BLaER1 treated with 17β-estradiol and CSF1 and Interleukin-3, amounts not matched to agents 10 nM and 100 nM (cell line): ENCODE measurements around the gene PTCH2.

ENCODE experiments used
- H3K27ac ChIP-seq, 11 experiments: shearing (Covaris generic); formaldehyde crosslinking; 2 replicates each; pipeline ENCODE4 v1.8.1; 2022
- H3K27me3 ChIP-seq, 11 experiments: shearing (Covaris generic); formaldehyde crosslinking; 2 replicates each; pipeline ENCODE4 v1.8.1; 2022
- H3K36me3 ChIP-seq, 11 experiments: shearing (Covaris generic); formaldehyde crosslinking; 2 replicates each; pipeline ENCODE4 v1.8.1; 2022
- H3K4me1 ChIP-seq, 10 experiments: shearing (Covaris generic); formaldehyde crosslinking; 2 replicates each; pipeline ENCODE4 v1.8.1; 2022
- H3K4me2 ChIP-seq, 11 experiments: shearing (Covaris generic); formaldehyde crosslinking; 2 replicates each; pipeline ENCODE4 v1.8.1; 2022
- H3K4me3 ChIP-seq, 10 experiments: shearing (Covaris generic); formaldehyde crosslinking; 2 replicates each; pipeline ENCODE4 v1.8.1; 2022
- H3K9ac ChIP-seq, 11 experiments: shearing (Covaris generic); formaldehyde crosslinking; 2 replicates each; pipeline ENCODE4 v1.8.1; 2022
- H3K9me3 ChIP-seq, 11 experiments: shearing (Covaris generic); formaldehyde crosslinking; replicated peaks in 1 of 11; 2 replicates each; pipeline ENCODE4 v1.8.1; 2022
- H4K20me1 ChIP-seq, 11 experiments: shearing (Covaris generic); formaldehyde crosslinking; 2 replicates each; pipeline ENCODE4 v1.8.1; 2022
- Cebpa-rat ChIP-seq, 11 experiments: shearing (Covaris generic); IDR thresholded peaks; 2 replicates each; pipeline ENCODE4 v1.8.1; 2022

The PTCH2 gene, protein sequence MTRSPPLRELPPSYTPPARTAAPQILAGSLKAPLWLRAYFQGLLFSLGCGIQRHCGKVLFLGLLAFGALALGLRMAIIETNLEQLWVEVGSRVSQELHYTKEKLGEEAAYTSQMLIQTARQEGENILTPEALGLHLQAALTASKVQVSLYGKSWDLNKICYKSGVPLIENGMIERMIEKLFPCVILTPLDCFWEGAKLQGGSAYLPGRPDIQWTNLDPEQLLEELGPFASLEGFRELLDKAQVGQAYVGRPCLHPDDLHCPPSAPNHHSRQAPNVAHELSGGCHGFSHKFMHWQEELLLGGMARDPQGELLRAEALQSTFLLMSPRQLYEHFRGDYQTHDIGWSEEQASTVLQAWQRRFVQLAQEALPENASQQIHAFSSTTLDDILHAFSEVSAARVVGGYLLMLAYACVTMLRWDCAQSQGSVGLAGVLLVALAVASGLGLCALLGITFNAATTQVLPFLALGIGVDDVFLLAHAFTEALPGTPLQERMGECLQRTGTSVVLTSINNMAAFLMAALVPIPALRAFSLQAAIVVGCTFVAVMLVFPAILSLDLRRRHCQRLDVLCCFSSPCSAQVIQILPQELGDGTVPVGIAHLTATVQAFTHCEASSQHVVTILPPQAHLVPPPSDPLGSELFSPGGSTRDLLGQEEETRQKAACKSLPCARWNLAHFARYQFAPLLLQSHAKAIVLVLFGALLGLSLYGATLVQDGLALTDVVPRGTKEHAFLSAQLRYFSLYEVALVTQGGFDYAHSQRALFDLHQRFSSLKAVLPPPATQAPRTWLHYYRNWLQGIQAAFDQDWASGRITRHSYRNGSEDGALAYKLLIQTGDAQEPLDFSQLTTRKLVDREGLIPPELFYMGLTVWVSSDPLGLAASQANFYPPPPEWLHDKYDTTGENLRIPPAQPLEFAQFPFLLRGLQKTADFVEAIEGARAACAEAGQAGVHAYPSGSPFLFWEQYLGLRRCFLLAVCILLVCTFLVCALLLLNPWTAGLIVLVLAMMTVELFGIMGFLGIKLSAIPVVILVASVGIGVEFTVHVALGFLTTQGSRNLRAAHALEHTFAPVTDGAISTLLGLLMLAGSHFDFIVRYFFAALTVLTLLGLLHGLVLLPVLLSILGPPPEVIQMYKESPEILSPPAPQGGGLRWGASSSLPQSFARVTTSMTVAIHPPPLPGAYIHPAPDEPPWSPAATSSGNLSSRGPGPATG

GRCh38 chr1:44842862-44843655 lies at the start of gene PTCH2:
Gene PTCH2, minus strand, starts transcription at chr1:44843253. Its CDS starts 321 bp downstream, at chr1:44842932.
- peak within 1 kb of the TSS; percentile 90 to 100 (median 97) for H3K4me2 ChIP-seq
- peak within 1 kb of the TSS; percentile 50 to 73 (median 59) for H3K4me3 ChIP-seq
- H3K9ac ChIP-seq = peak within 1 kb of the TSS; percentile 55 to 80 (median 73)

DNA sequence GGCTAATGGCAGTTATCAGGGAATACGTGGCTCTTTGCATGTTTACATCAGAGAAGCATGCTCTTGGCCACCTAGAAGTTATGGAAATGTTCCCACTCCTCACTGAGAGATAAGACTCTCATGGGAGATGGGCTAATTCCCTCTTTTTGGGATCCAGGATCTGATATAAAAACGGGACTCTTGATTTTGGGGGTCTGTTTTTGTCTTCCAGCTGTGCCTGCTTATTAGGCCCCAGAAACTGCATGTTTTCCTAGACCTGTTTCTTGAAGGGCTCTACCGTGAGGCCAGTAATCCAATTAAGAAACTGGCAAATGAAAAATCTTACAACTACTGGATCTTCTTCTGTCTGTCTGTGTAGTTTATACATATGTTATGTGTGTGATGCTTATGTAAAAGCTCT lies 47.0 kb upstream of the PTCH2 start:
- Histone ChIP-seq H4K20me1 (no peaks in the 10 kb centered on the region), H3K9me3 (peaks cover 76 to 85% (median 81%) of the 10 kb centered on the region in 11 experiments), H3K27ac (no peak overlapping the region), H3K4me3 (0 out of 20 replicates have a peak overlapping the region, but pooled peaks of 1 of the 10 experiments have one; percentile 12), H3K9ac (no peak overlapping the region), H3K36me3 (peaks cover 81 to 98% (median 93%) of the 10 kb centered on the region in 11 experiments), H3K4me1 (no peaks in the 10 kb centered on the region), H3K27me3 (no peaks in the 10 kb centered on the region), H3K4me2 (no peak overlapping the region)
- no peak for TF ChIP-seq Cebpa-rat (IDR thresholded peaks at IDR 0.05)

More at GRCh38 chr1:44842862-44843655, at the start of gene PTCH2:
- Histone ChIP-seq H3K36me3 (peaks cover 0 to 13% (median 0%) of the 10 kb centered on the region in 11 experiments; a peak in 3 of 22 replicates), H4K20me1 (no peaks in the 10 kb centered on the region), H3K27ac (peak within 1 kb of the TSS in 3 of 11 experiments; percentile 17 to 50 (median 20); a peak in 5 of 22 replicates), H3K9me3 (no peaks in the 10 kb centered on the region), H3K27me3 (peaks cover 0 to 6% (median 0%) of the 10 kb centered on the region in 11 experiments; a peak in 3 of 22 replicates), H3K4me1 (peaks cover 0 to 26% (median 20%) of the 10 kb centered on the region in 10 experiments; a peak in 15 of 20 replicates)
- TF ChIP-seq Cebpa-rat (IDR thresholded peaks at IDR 0.05) = no peak

- H3K27me3 ChIP-seq = no peaks in the 10 kb centered on the region
- H3K4me1 ChIP-seq = peaks cover 0 to under 1% (median 0%) of the 10 kb centered on the region in 10 experiments; a peak in 3 of 20 replicates
- H3K36me3 ChIP-seq = peaks cover 72 to 100% (median 93%) of the 10 kb centered on the region in 11 experiments
- no peak for TF ChIP-seq Cebpa-rat (IDR thresholded peaks at IDR 0.05)
- H4K20me1 ChIP-seq = no peaks in the 10 kb centered on the region
- no peak overlapping the region for H3K4me3 ChIP-seq
- no peak overlapping the region for H3K27ac ChIP-seq
- no peak overlapping the region for H3K9ac ChIP-seq
- H3K9me3 ChIP-seq = peaks cover 72 to 79% (median 76%) of the 10 kb centered on the region in 11 experiments
- H3K4me2 ChIP-seq = no peak overlapping the region
Observed at GRCh38 chr1:44885406-44885805, 42.4 kb upstream of the PTCH2 start.

DNA sequence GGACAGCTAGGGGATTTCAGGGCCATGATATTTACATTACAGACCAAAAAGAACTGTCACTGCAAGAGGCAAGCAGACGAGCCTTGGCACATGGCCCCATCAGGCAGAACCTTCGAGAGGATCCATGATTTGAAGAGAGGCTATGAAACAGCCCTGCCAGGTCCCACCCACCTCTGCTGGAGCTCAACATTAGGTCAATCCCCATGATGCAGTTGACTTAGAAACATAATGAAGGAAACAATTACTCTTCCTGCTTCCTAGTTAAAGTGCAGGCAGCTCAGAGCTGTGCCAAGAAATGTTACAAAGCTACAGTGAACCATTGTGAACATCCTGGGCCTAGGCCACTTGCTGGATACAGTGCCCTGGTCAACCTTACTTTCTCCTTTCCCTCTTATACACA lies 41.7 kb upstream of the PTCH2 start:
- H3K4me2 ChIP-seq = no peak overlapping the region
- peaks cover 0 to 8% (median 0%) of the 10 kb centered on the region in 10 experiments; a peak in 5 of 20 replicates for H3K4me1 ChIP-seq
- no peak overlapping the region for H3K9ac ChIP-seq
- no peaks in the 10 kb centered on the region for H4K20me1 ChIP-seq
- H3K27ac ChIP-seq = no peak overlapping the region
- peaks cover 65 to 73% (median 70%) of the 10 kb centered on the region in 11 experiments for H3K9me3 ChIP-seq
- TF ChIP-seq Cebpa-rat (IDR thresholded peaks at IDR 0.05) = no peak
- peak overlapping the region in 1 of 10 experiments; percentile 31; a peak in 1 of 20 replicates for H3K4me3 ChIP-seq
- no peaks in the 10 kb centered on the region for H3K27me3 ChIP-seq
- H3K36me3 ChIP-seq = peaks cover 66 to 100% (median 93%) of the 10 kb centered on the region in 11 experiments

- H3K9me3 ChIP-seq = peaks cover 29 to 44% (median 39%) of the 10 kb centered on the region in 11 experiments
- H3K27ac ChIP-seq = no peak overlapping the region
Observed at GRCh38 chr1:44881011-44881632, 38.1 kb upstream of the PTCH2 start.

GRCh38 chr1:44874155-44874554 lies 31.1 kb upstream of the PTCH2 start:
- H3K27ac ChIP-seq = no peak overlapping the region
- no peak overlapping the region for H3K9ac ChIP-seq
- H3K4me2 ChIP-seq = no peak overlapping the region
- no peak for TF ChIP-seq Cebpa-rat (IDR thresholded peaks at IDR 0.05)
- H3K9me3 ChIP-seq = peaks cover 0 to 10% (median 7%) of the 10 kb centered on the region in 11 experiments; a peak in 6 of 22 replicates
- H4K20me1 ChIP-seq = no peaks in the 10 kb centered on the region
- no peak overlapping the region for H3K4me3 ChIP-seq
- H3K4me1 ChIP-seq = peaks cover 0 to under 1% (median 0%) of the 10 kb centered on the region in 10 experiments; a peak in 1 of 20 replicates
- no peaks in the 10 kb centered on the region for H3K27me3 ChIP-seq
- peaks cover 67 to 86% (median 77%) of the 10 kb centered on the region in 11 experiments for H3K36me3 ChIP-seq

More at GRCh38 chr1:44881011-44881632, 38.1 kb upstream of the PTCH2 start:
- Histone ChIP-seq H3K4me3 (no peak overlapping the region), H3K4me2 (no peak overlapping the region), H3K27me3 (no peaks in the 10 kb centered on the region), H4K20me1 (no peaks in the 10 kb centered on the region), H3K9ac (no peak overlapping the region), H3K36me3 (peaks cover 55 to 91% (median 84%) of the 10 kb centered on the region in 11 experiments), H3K4me1 (peaks cover 0 to 14% (median 0%) of the 10 kb centered on the region in 10 experiments; a peak in 5 of 20 replicates)
- no peak for TF ChIP-seq Cebpa-rat (IDR thresholded peaks at IDR 0.05)

DNA sequence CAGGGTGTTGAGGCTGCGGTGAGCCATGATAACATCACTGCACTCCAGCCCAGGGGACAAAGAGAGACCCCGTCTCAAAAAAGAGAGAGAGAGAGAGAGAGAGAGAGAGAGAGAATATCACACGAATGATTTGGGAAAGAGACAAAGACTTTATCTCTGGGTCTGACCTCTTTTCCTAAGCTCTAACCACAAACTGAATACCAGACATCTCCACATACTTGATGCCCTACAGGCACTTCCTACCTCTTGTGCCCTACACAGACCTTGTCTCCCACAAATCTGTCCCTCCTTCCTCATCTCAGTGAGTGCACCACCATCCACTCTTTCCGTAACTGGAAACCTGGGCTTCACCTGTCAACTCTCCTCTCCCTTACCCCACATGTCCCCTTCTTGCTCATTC lies 27.0 kb upstream of the PTCH2 start:
- Histone ChIP-seq H3K27me3 (no peaks in the 10 kb centered on the region), H3K4me3 (no peak overlapping the region), H3K36me3 (peaks cover 56 to 100% (median 85%) of the 10 kb centered on the region in 11 experiments), H4K20me1 (no peaks in the 10 kb centered on the region), H3K4me1 (no peaks in the 10 kb centered on the region), H3K4me2 (no peak overlapping the region), H3K9ac (no peak overlapping the region), H3K9me3 (no peaks in the 10 kb centered on the region), H3K27ac (no peak overlapping the region)
- no peak for TF ChIP-seq Cebpa-rat (IDR thresholded peaks at IDR 0.05)
